ENCODE results near the gene KLHL35.

DNA sequence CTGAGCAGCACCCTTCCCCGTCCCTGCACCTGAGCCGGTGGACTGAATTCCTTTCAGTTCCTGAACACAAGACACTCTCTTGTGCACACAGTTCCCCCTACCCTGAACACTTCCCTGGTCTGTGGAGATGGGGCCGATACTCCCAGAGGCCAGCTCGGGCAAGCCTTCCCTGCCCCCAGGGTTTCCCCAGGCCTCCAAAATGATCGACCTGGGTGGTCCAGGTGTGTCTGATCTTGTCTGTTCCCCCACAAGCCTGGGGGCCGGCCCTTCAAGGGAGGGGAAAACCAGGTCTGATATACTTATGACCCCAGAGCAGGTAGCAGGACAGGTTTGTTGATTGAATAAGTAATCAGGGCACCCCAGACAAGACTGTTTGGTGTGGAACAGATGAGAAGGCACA is 40.7 kb upstream of the KLHL35 start:
- no peak for TF ChIP-seq CTCF (IDR thresholded peaks at IDR 0.05; ENCODE audit: low read depth, low read length, poor library complexity, severe bottlenecking)
- TF ChIP-seq EZH2phosphoT487 (IDR thresholded peaks at IDR 0.05; ENCODE audit: borderline replicate concordance, low read length): no peak
